Measurements from ENCODE around the gene KIR2DL1.
"Not testable (repeated sequence)": the region's sequence is repeated elsewhere in the genome, so short reads cannot be mapped to it uniquely, and the experiment has no call there.

The KIR2DL1 gene

DNA sequence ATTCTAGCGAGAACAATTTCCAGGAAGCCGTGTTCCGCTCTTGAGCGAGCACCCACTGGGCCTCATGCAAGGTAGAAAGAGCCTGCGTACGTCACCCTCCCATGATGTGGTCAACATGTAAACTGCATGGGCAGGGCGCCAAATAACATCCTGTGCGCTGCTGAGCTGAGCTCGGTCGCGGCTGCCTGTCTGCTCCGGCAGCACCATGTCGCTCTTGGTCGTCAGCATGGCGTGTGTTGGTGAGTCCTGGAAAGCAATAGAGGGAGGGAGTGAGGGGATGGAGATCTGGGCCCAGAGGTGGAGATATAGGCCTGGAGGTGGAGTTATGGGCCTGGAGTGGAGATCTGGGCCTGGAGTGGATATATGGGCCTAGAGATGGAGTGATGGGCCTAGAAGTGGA lies at the start of gene KIR2DL1:
KIR2DL1 (plus strand) TSS at position 148 of the 400 bp plus-strand sequence; CDS start at position 206, 58 bp downstream.
- DNase-seq (ENCODE audit: low spot score), result not testable (repeated sequence)

DNA sequence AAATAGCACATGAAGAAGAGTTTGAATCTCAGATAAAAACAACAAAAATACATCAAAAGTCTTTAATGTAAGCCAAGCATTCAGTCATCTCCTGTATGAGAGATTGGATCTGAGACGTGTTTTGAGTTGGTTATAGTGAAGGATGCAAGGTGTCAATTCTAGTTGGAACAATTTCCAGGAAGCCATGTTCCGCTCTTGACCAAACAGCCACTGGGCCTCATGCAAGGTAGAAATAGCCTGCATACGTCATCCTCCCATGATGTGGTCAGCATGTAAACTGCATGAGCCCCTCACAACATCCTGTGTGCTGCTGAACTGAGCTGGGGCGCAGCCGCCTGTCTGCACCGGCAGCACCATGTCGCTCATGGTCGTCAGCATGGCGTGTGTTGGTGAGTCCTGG lies 45.5 kb upstream of the KIR2DL1 start, which contains the start of gene KIR3DL3:
KIR3DL3 (plus strand) TSS at position 301 of the 400 bp plus-strand sequence; CDS start at position 356, 55 bp downstream.
- DNase-seq (ENCODE audit: low spot score), result no peak

DNA sequence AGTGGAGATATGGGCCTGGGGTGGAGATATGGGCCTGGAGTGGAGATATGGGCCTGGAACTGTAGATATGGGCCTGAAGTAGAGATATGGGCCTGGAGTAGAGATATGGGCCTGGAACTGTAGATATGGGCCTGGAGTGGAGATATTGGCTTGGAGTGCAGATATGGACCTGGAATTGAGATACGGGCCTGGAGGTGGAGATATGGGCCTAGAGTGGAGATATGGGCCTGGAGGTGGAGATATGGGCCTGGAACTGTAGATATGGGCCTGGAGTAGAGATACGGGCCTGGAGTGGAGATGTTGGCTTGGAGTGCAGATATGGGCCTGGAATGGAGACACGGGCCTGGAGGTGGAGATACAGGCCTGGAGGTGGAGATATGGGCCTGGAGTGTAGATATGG lies 44.9 kb upstream of the KIR2DL1 start:
- no peak for DNase-seq (ENCODE audit: low spot score)

DNA sequence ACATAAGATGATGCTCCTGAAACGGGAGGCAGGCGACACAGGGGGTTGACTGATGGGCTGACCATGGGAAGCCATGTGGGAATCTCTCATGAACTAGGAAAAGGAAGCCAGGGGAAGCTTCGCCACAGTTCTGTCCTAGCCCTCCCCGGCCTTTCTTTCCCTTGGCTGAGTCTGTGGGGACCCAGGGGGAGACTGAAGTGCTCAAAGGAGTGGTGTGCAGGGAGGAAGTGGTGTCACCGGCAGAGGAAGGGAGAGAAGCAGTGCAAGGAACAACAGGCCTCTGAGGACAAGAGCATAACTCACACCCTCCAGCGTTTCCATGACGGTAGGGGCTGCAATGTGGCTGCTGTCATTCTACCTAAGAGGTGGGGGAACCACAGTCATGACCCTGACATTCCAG lies 44.3 kb upstream of the KIR2DL1 start:
- no peak for DNase-seq (ENCODE audit: low spot score)

DNA sequence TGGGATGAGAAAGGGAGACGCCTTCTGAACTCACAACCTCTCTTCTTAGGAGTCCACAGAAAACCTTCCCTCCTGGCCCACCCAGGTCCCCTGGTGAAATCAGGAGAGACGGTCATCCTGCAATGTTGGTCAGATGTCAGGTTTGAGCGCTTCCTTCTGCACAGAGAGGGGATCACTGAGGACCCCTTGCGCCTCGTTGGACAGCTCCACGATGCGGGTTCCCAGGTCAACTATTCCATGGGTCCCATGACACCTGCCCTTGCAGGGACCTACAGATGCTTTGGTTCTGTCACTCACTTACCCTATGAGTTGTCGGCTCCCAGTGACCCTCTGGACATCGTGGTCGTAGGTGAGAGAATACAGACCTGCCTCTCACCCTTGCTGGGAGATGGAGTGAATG lies 42.0 kb upstream of the KIR2DL1 start:
- DNase-seq (ENCODE audit: low spot score), result no peak

DNA sequence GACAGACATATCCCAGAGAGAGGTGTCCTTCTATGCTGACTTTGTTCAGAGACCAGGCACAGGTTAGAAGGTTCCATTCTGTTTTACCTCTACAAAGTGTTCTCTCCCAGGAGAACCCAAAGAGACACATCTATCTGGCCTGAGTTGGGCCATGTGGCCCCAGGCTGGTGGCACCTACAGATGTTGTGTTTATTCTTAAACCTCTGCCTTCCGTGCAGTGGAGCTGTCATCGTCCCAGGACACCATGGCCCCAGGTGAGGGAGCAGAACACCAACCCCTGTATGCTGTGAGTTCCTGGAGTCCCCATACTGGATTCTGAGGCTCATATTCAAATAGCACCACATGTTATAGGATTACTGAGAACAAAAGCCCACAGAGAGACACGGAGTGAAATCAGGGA lies 41.4 kb upstream of the KIR2DL1 start:
- no peak for DNase-seq (ENCODE audit: low spot score)

DNA sequence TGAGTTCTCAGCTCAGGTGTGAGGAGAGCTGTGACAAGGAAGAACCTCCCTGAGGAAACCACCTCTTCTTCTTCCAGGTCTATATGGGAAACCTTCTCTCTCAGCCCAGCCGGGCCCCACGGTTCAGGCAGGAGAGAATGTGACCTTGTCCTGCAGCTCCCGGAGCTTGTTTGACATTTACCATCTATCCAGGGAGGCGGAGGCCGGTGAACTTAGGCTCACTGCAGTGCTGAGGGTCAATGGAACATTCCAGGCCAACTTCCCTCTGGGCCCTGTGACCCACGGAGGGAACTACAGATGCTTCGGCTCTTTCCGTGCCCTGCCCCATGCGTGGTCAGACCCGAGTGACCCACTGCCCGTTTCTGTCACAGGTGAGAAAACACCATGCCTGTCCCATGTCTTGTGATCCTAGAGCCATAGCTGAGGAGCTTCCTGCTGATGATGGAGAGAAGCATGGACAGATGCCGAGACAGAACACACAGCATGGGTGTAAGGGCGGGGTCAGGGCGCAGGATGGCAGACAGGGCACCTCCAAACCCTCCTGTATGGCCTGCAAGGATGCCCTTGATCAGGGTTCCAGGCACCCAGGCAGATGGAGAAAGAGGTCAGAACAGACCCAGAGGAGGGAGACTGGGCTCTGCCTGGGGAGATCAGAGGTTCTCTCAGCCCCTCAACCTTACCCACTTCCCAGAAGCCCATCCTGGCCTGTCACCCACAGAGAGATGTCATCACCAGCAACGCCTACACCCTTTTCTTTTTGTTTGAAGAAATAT lies 40.0 kb upstream of the KIR2DL1 start:
- no peak for DNase-seq (ENCODE audit: low spot score)

DNA sequence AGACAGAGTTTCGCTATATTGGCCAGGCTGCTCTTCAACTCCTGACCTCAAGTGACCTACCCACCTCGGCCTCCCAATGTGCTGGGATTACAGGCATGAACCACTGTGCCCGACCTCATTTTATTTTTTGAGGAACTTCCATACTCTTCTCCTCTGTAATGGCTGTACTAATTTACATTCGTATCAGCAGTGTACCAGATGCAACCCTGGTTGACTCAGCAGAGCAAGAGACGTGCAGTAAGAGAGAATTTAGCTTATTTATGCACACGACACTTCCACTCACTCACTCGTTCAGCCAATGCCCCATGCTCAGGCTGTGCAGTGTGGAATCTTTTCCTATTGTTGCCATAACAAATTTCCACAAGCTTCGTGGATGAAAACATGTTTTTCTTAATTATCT lies 38.4 kb upstream of the KIR2DL1 start:
- DNase-seq (ENCODE audit: low spot score), result no peak

DNA sequence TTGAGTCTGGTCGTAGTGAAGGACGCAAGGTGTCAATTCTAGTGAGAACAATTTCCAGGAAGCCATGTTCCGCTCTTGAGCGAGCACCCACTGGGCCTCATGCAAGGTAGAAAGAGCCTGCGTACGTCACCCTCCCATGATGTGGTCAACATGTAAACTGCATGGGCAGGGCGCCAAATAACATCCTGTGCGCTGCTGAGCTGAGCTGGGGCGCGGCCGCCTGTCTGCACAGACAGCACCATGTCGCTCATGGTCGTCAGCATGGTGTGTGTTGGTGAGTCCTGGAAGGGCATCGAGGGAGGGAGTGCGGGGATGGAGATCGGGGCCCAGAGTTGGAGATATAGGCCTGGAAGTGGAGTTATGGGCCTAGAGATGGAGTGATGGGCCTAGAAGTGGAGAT lies 31.3 kb upstream of the KIR2DL1 start, which contains the start of gene KIR2DL3:
KIR2DL3 (plus strand) TSS at position 208 of the 400 bp plus-strand sequence; CDS start at position 241, 33 bp downstream.
- not testable (repeated sequence) for DNase-seq (ENCODE audit: low spot score)

DNA sequence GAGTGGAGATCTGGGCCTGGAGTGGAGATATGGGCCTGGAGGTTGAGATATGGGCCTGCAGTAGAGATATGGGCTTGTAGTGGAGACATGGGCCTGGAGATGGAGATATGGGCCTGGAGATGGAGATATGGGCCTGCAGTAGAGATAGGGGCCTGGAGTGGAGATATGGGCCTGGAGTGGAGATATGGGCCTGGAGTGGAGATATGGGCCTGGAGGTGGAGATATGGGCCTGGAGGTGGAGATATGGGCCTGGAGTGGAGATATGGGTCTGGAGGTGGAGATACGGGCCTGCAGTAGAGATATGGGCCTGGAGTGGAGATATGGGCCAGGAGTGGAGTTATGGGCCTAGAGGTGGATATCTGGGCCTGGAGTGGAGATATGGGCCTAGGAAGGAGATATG lies 30.9 kb upstream of the KIR2DL1 start:
- no peak for DNase-seq (ENCODE audit: low spot score)

DNA sequence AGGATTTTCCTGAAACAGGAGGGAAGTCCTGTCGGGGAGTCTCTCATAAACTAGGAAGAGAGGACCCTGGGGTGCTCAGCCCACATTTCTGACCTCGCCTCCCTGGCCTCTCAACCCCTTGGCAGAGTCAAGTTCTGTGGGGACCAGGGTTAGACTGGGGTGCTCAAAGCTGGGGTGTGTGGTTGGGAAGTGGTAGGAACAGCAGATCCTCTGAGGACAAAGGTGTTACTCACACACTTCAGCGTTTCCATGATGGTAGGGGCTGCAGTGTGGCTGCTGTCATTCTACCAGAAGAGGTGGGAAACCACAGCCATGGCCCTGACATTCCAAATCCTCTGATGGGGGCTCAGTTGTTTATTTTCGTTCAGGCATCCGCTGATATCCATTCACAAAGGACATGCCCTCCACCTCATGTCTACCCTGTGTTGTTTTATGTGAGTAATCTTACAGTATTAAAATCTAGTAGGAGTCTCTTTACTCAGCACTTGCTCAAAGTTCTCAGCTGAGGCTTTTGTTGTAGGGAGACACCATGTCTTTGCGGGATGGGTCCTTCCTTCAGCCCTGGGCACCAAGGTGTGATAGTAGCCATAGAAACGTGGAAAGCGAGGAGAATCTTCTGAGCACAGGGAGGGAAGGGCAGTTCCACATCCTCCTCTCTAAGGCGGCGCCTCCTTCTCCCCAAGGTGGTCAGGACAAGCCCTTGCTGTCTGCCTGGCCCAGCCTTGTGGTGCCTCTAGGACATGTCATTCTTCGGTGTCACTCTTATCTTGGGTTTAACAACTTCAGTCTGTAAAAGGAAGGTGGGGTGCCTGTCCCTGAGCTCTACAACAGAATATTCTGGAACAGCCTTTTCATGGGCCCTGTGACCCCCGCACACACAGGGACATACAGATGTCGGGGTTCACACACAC lies 29.8 kb upstream of the KIR2DL1 start:
- no peak for DNase-seq (ENCODE audit: low spot score)

DNA sequence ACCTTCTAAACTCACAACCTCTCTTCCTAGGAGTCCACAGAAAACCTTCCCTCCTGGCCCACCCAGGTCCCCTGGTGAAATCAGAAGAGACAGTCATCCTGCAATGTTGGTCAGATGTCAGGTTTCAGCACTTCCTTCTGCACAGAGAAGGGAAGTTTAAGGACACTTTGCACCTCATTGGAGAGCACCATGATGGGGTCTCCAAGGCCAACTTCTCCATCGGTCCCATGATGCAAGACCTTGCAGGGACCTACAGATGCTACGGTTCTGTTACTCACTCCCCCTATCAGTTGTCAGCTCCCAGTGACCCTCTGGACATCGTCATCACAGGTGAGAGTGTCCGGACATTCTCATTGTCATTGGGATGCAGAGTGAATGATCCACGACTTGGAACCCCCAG lies 27.6 kb upstream of the KIR2DL1 start:
- DNase-seq (ENCODE audit: low spot score), result not testable (repeated sequence)

DNA sequence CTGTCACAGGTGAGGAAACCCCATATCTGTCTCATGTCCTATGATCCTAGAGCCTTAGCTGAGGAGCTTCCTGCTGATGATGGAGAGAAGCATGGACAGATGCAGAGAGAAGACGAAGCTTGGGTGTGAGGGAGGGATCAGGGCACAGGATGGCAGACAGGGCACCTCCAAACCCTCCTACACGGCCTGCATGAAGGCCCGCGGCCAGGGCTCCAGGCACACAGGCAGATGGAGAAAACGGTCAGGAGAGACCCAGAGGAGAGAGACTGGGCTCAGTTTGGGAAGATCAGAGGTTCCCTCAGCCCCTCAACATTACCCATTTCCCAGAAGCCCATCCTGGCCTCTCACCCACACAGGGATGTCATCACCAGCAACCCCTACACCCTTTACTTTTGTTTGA lies 25.5 kb upstream of the KIR2DL1 start:
- not testable (repeated sequence) for DNase-seq (ENCODE audit: low spot score)

DNA sequence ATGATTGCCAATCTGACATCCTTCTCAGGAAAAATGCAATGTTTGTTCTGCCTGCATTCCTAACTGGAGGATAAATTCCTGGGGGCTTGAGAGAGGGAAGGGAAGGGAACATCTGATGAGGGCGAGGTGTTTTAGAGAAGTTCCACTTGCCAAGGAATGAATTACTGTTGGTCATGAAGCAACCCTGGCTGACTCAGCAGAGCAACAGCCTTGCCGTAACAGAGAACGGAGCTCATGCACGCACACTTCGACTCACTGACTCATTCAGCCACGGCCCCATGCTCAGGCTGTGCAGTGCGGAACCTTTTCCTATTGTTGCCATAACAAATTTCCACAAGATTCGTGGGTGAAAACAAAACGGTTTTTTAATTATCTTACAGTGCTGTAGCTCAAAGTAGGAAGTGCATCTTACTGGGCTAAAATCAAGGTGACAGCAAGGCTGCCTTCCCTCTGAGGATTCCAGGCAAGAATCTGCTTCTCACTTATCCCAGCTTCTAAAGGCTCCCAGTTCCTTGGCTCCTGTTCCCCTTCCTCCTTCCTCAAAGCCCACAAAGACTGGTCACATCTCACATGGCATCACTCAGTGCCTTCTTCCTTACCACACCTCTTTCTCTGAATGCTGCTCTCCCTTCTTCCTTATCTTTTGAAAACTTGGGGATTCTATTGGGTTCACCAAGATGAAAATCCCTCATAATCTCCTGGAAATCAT lies 21.8 kb upstream of the KIR2DL1 start:
- not testable (repeated sequence) for DNase-seq (ENCODE audit: low spot score)

DNA sequence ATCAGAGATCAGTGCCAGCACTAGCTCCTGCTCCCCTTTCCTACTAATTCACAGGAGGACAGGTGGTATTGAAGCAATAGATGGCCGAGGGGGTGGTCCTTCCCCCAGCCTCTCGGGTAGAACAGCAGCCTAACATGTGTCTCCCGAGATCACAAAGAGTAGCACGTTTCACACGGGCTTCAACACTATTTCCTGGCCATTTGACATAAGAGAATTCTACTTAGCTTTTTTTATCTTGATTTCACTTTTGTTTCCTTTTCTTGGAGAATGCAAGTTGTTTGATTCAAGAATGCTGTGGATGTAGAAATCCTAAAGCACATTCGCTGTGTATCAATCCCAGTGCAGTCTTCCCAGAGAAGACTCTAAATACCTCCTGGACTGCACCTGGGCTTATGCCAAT lies 19.3 kb upstream of the KIR2DL1 start:
- DNase-seq (ENCODE audit: low spot score), result not testable (repeated sequence)

DNA sequence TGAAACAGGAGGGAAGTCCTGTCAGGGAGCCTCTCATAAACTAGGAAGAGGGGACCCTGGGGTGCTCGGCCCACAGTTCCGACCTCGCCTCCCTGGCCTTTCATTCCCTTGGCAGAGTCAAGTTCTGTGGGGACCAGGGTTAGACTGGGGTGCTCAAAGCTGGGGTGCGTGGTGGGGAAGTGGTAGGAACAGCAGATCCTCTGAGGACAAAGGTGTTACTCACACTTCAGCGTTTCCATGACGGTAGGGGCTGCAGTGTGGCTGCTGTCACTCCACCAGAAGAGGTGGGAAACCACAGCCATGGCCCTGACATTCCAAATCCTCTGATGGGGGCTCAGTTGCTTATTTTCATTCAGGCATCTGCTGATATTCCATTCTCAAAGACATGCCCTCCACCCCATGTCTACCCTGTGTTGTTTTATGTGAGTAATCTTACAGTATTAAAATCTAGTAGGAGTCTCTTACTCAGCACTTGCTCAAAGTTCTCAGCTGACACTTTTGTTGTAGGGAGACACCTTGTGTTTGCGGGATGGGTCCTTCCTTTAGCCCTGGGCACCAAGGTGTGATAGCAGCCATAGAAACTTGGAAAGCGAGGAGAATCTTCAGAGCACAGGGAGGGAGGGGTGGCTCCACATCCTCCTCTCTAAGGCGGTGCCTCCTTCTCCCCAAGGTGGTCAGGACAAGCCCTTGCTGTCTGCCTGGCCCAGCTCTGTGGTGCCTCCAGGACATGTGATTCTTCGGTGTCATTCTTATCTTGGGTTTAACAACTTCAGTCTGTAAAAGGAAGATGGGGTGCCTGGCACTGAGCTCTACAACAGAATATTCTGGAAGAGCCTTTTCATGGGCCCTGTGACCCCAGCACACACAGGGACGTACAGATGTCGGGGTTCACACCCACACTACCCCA lies 13.1 kb upstream of the KIR2DL1 start:
- not testable (repeated sequence) for DNase-seq (ENCODE audit: low spot score)

DNA sequence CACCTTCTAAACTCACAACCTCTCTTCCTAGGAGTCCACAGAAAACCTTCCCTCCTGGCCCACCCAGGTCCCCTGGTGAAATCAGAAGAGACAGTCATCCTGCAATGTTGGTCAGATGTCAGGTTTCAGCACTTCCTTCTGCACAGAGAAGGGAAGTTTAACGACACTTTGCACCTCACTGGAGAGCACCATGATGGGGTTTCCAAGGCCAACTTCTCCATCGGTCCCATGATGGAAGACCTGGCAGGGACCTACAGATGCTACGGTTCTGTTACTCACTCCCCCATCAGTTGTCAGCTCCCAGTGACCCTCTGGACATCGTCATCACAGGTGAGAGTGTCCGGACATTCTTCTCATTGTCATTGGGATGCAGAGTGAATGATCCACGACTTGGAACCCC lies 11.0 kb upstream of the KIR2DL1 start:
- not testable (repeated sequence) for DNase-seq (ENCODE audit: low spot score)

DNA sequence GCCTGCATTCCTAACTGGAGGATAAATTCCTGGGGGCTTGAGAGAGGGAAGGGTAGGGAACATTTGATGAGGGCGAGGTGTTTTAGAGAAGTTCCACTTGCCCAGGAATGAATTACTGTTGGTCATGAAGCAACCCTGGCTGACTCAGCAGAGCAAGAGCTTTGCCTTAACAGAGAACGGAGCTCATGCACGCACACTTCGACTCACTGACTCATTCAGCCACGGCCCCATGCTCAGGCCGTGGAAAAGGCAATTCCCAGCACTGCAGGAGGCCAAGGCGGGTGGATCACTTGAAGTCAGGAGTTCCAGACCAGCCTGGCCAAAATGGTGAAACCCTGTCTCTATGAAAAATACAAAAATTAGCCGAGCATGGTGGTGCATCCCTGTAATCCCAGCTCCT lies 5.4 kb upstream of the KIR2DL1 start:
- DNase-seq (ENCODE audit: low spot score), result not testable (repeated sequence)

DNA sequence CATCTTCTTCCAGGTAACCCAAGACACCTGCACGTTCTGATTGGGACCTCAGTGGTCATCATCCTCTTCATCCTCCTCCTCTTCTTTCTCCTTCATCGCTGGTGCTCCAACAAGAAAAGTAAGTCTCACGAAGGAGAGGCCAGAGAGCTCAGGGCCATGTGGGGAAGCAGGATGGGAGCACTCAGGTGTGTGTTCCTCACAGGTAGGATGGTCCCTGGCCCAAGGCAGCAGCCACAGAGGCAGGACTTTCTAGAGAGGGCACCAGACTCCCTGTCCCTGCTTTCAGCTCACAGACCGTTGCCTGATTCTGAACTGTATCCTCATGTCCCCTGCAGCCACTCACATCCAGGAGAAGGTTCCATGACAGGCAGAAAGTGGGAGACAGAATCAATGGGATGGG lies 3.1 kb upstream of the KIR2DL1 start:
- DNase-seq (ENCODE audit: low spot score), result not testable (repeated sequence)

DNA sequence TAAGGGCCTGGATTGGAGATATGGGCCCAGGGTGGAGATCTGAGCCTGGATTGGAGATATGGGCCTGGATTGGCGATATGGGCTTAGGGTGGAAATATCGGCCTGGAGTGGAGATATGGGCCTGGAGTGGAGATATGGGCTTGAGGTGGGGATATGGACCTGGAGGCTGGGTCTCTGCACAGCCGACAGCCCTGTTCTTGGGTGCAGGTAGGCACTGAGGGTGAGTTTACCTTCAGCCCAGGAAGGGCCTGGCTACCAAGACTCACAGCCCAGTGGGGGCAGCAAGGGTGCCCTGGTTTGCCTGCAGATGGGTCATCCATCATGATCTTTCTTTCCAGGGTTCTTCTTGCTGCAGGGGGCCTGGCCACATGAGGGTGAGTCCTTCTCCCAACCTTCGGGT lies 918 bp downstream of the KIR2DL1 start:
- not testable (repeated sequence) for DNase-seq (ENCODE audit: low spot score)
